ENCODE results near the gene LOXL4.

LOXL4 gene

GRCh38 chr10:98267894-98268693, at the start of gene LOXL4:
Gene LOXL4 (minus strand): TSS chr10:98268194. CDS start chr10:98263019, 5,175 bp downstream.
- peak in 1 of 2 donors; percentile 10 for DNase-seq

DNA sequence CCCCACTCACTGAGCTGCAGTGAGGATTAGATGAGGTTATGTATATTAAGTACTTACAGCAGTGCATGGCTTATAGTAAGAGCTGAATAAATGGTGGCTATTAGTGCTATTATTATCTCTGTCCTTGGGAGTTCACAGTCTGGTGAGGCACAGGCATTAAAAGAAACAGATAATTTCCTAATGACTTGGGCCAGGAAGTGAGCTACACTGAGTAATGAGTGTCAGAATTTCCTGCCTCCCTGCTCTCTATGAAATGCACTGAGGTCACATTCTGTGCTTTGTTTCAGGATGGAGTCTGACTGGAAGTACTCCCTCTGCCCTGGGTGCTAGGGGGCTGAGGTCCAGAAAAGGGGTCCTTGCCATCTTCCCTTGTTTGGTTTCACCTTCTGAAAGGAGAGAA, 48.7 kb upstream of the LOXL4 start:
- DNase-seq, result no peak

DNA sequence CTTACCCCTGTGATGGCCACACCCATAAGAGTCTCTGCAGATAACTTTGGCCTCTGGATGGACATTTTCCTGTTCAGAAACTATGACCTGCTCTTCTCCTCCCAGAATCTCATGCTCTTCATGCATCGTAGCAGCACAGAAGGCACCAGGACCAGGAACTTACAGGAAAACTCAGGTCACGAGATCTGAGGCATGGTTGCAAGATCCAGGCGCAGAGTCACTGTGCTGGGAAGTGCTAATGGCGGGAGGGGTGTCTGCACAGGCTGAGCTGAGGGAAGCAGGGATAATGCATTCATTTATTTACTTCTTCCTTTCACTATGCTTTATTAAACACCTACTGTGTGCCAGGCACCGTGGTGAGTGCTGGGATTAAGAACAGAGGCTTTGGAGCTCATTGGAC, 48.2 kb upstream of the LOXL4 start:
- no peak for DNase-seq

GRCh38 chr10:98314532-98315284, 46.7 kb upstream of the LOXL4 start:
- DNase-seq, result peak in 1 of 2 donors; percentile 31

GRCh38 chr10:98313598-98313997, 45.6 kb upstream of the LOXL4 start:
- DNase-seq, result no peak

DNA sequence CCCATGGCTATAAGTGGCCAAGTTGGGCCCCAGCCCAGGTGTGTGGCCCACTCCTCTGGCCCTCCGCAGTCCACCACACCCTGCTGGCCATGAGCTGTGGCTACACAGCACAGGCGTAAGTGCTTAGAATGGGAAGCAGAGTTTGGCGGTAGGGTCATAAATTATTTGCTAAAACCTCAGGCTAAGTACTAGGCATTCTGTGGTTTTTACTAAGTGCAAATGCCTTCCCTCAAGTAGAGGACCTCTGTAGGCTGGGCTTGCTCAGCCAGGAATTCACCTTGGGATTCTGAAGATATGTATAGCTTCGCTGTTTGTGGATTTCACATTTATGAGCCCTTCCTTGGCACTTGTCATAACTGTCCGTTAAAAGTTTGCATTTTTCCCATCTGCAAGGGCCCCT, 44.8 kb upstream of the LOXL4 start:
- no peak for DNase-seq

GRCh38 chr10:98312349-98312748, 44.4 kb upstream of the LOXL4 start:
- DNase-seq, result no peak

GRCh38 chr10:98310701-98311100, 42.7 kb upstream of the LOXL4 start:
- DNase-seq, result no peak

- DNase-seq, result peak; percentile 7 to 16
Measured at GRCh38 chr10:98309366-98310355, 41.7 kb upstream of the LOXL4 start.

GRCh38 chr10:98308669-98309365, 40.8 kb upstream of the LOXL4 start:
- DNase-seq, result no peak

DNA sequence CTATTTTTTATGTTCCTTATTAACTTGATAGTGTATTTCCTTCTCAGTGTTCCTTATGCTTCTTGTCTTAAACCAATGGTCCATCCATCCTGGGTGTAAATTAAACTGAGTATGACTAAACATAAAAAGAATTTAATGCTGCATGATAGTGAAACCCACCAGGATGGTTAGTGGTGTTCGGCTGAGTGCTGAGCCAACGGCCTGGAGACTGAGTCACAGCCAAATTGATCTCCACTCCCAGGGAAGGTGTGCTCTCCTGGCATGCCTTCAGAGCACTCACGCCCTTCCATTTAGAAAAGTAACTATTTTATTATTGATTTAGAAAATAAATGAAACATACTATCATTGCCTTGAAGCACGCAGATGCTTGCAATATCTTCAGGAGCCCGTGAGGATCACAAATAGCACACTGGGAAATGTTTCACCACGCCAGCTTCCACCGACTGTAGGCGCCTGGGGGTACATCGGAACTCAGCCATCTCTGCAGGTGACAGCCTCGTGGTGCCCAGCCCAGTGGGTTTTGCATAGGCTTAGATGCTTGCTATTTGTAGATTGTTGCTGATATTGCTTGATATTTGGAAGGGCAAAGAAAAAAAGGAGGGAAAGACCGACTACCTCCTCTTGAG, 40.0 kb upstream of the LOXL4 start:
- DNase-seq, result no peak

DNA sequence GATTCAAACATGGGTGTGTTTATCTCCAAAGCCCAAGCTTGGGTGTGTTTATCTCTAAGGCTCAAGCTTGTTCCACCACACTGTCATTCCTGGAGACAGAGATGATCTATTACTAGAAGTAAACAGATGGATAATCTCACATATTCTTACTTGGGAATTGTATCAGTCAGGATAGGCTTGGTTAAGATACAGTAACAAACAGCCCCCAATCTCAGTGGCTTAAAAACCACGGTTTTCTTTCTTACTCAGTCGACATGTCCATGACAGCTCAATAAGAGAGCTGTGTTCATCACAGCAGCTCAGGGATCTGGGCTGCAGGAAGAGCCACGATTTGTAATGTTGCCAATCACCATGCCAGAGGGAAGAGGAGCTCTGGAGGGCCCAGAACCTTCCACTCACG, 38.5 kb upstream of the LOXL4 start:
- no peak for DNase-seq

GRCh38 chr10:98303569-98303968, 35.6 kb upstream of the LOXL4 start:
- DNase-seq, result no peak

- DNase-seq, result no peak
Measured at GRCh38 chr10:98302741-98303365, 34.9 kb upstream of the LOXL4 start.

GRCh38 chr10:98301664-98302319, 33.8 kb upstream of the LOXL4 start:
- DNase-seq, result no peak

DNA sequence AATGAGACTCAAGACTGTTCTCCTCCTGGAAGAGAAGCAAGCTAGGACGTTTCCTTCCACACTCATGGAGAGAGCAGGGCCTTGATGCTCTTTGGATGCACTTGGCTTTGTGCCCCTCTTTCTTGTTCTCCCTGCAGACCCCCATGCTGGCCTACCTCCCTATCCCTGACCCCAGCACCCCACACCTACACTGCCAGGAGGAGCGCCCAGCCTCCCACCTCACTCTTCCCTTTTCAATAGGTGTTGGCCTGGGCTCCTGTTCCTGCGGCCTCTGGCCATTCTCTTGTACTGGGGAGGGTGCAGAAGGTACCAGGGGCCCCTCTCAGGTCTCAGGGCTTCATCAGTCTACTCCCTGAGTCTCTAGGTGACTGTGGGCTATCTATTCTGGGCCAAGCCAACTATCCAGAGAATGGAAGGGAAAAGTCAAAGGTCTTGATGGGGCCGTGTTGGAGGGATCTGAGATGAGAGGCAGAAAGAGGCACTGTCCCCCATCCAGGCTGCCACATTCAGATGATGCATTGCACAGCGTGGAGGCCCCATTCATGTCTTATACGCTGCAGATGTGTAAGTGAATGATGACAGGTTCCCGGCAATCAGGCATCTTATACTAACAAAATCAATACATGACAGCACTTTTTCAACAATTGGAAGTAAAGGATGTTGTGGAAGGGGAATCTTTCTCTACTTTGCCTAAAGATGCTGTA, 32.7 kb upstream of the LOXL4 start:
- no peak for DNase-seq

GRCh38 chr10:98299341-98299740, 31.3 kb upstream of the LOXL4 start:
- DNase-seq, result no peak

GRCh38 chr10:98296524-98296923, 28.5 kb upstream of the LOXL4 start:
- no peak for DNase-seq

- no peak for DNase-seq
Measured at GRCh38 chr10:98295907-98296306, 27.9 kb upstream of the LOXL4 start.

DNA sequence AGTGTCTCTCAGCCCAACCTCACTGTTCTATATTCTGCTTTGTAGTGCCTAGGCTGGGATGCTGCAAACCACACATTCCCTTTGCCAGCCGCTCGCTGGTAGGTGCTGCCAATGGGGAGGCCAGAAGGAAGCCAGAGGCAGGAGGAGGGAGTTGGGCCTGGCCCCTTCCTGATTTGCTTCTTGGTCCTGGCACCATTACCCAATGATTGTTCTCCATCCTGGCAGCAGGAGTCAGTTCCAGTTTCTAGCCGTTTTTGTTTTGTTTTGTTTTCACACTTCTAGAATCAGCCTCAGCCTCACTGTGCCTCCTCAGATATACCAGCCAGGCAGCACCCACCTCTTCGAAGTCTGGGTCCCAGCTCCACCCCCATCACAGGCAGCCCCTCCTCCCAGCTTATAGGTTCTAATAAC, 27.4 kb upstream of the LOXL4 start:
- no peak for DNase-seq

All from CD4-positive, alpha-beta T cell treated with Interferon alpha-2 for 1 hour (primary cell).